Measurements from ENCODE around the gene KSR2. TPM values are rescaled to one million over a fixed set of nuclear protein-coding genes. Genes with fewer than 3 reads are reported as not detected.

KSR2 gene
- total and polyA plus RNA-seq, 10 of the 15 experiments (the other 5 are each of a cell fraction or from before 2014, with no cell fraction given), result under 0.01 to 1.5 (median 0.01) TPM; not detected in 3

DNA sequence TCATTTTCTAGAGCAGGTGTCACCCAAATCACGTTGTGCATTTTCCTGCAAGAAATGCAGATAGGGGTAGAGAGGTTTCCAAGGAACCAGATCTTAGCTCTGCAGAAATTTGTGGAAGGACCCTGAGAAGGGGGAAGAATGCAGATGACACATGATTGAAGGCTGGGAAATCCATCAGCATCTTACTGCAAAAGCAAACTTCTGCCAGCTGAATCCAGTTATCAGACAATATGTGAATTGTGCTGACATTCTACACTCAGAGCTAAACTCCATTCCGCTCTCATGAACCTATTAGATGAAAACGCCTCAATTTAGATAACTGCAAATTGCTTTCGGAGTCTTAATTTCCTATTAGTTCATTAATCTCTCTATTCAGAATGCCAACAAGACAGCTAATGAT is 396.0 kb downstream of the KSR2 start:
- no TSS peak for BruUV-seq (replicated peaks)
- Histone ChIP-seq H3K4me2 (ENCODE audit: control insufficient read depth, insufficient read depth) (no peak overlapping the region), H3K9me3 (replicated peaks; ENCODE audit: control insufficient read depth, insufficient read depth, low read length) (no peaks in the 10 kb centered on the region), H3K27ac (ENCODE audit: control insufficient read depth, insufficient read depth) (no peak overlapping the region), H3K36me3 (ENCODE audit: control insufficient read depth in 2 of 2, insufficient read depth in 2 of 2, low read length in 1 of 2) (no peaks in the 10 kb centered on the region), H3K79me2 (ENCODE audit: control insufficient read depth, insufficient read depth, low read length) (no peaks in the 10 kb centered on the region), H2AFZ (ENCODE audit: control insufficient read depth, low read depth, low read length) (no peak overlapping the region), H3K4me1 (ENCODE audit: control insufficient read depth, insufficient read depth, low read length) (0 out of 2 replicates have a peak, but pooled peaks cover 2% of the 10 kb centered on the region), H3K27me3 (replicated peaks in 1 of 2; ENCODE audit: control insufficient read depth in 2 of 2, insufficient read depth in 2 of 2, low read length in 1 of 2) (no peaks in the 10 kb centered on the region), H3K4me3 (no peak overlapping the region), H4K20me1 (ENCODE audit: control insufficient read depth, insufficient read depth) (no peaks in the 10 kb centered on the region), H3K9ac (ENCODE audit: control insufficient read depth, insufficient read depth, low read length) (no peak overlapping the region)
- ChIA-PET CTCF (interaction anchor here (0.7 to 0.8 kb wide), 2 partner anchors 16 to 199 kb away, joined by 3 read pairs; no protein-coding TSS in a partner anchor), POLR2A (no interaction called here), SMC1A (ENCODE audit: uncharacterized antibody, unreplicated experiment) (no interaction called here), RAD21 (ENCODE audit: unreplicated experiment) (no interaction called here)
- in situ Hi-C loops (cut with MboI), result no loop called here
- no peak for DNase-seq (ENCODE audit: low read depth, low spot score)
- intact Hi-C loops (cut with micrococcal nuclease; ENCODE audit: unreplicated experiment), result no loop called here
- no peak for ATAC-seq
- no peak for FAIRE-seq
- no peak for TF ChIP-seq IKZF1 (conservative IDR thresholded peaks at IDR 0.05)
- TF ChIP-seq CBX3 (IDR thresholded peaks at IDR 0.05; ENCODE audit: borderline replicate concordance, low read depth), result no peak
- TF ChIP-seq KDM1A (IDR thresholded peaks at IDR 0.05; ENCODE audit: borderline replicate concordance), result no peak
- TF ChIP-seq NRF1 (conservative IDR thresholded peaks at IDR 0.05; ENCODE audit: low read depth, low read length), result no peak
- TF ChIP-seq HDGF (IDR thresholded peaks at IDR 0.05), result no peak
- TF ChIP-seq TCF7 (IDR thresholded peaks at IDR 0.05; ENCODE audit: borderline replicate concordance), result no peak
- no peak for TF ChIP-seq DPF2 (IDR thresholded peaks at IDR 0.05)
- TF ChIP-seq BHLHE40 (IDR thresholded peaks at IDR 0.05; ENCODE audit: borderline replicate concordance in 1 of 2, low read depth in 2 of 2, low read length in 1 of 2), result no peak
- no peak for TF ChIP-seq YBX1 (IDR thresholded peaks at IDR 0.05)
- no peak for TF ChIP-seq ZNF207 (IDR thresholded peaks at IDR 0.05; ENCODE audit: borderline replicate concordance)
- TF ChIP-seq IKZF2 (IDR thresholded peaks at IDR 0.05), result no peak
- no peak for TF ChIP-seq ESRRA (IDR thresholded peaks at IDR 0.05; ENCODE audit: low read length)
- TF ChIP-seq NR2F1 (conservative IDR thresholded peaks at IDR 0.05), result no peak
- no peak for TF ChIP-seq SPI1 (IDR thresholded peaks at IDR 0.05; ENCODE audit: borderline replicate concordance, insufficient read depth, low read depth, low read length)
- no peak for TF ChIP-seq ZNF24 (IDR thresholded peaks at IDR 0.05)
- 41% methylated on average over 4 of the region's 4 CpGs for WGBS (ENCODE audit: insufficient coverage, insufficient replicate concordance, low lambda C conversion rate, missing lambda C conversion rate)

Data from GM12878 (cell line).